Naive B cell (primary cell): ENCODE data around the gene DCAF4. TPM values are rescaled to one million over a fixed set of nuclear protein-coding genes. Genes with fewer than 3 reads are reported as not detected.

Source experiments
- ATAC-seq, 2 donors: fragments of 150-1000 bp; cut with Tn5 transposase; 2 replicates each; pipeline ENCODE4 v1.10.0; 2021; ENCODE audit warnings: low read depth in 2 of 2, mild to moderate bottlenecking in 2 of 2, moderate library complexity in 2 of 2
- DNase-seq: peaks from one replicate; pipeline ENCODE4 v3.0.0; 2022
- H3K27ac Mint-ChIP-seq, 6 donors: one replicate each; pipeline ENCODE4 v1.8.0; 2020 to 2022; ENCODE audit warnings: mild to moderate bottlenecking in 6 of 6, mixed read lengths in 6 of 6, moderate library complexity in 5 of 6, inconsistent platforms in 2 of 6
- H3K27me3 Mint-ChIP-seq, 3 donors: one replicate each; pipeline ENCODE4 v1.8.0; 2021 to 2022; ENCODE audit warnings: mixed read lengths in 3 of 3, mild to moderate bottlenecking in 1 of 3
- H3K36me3 Mint-ChIP-seq, 2 donors: one replicate each; pipeline ENCODE4 v1.8.0; 2020 to 2022; ENCODE audit warnings: mixed read lengths in 2 of 2, inconsistent platforms in 1 of 2, mild to moderate bottlenecking in 1 of 2
- H3K4me1 Mint-ChIP-seq, 3 donors: one replicate each; pipeline ENCODE4 v1.8.0; 2020 to 2022; ENCODE audit warnings: mixed read lengths in 3 of 3, inconsistent platforms in 1 of 3, mild to moderate bottlenecking in 1 of 3, moderate library complexity in 1 of 3
- H3K4me3 Mint-ChIP-seq, 8 donors: one replicate each; pipeline ENCODE4 v1.8.0; 2020 to 2022; ENCODE audit warnings: mild to moderate bottlenecking in 8 of 8, mixed read lengths in 8 of 8, moderate library complexity in 8 of 8, inconsistent platforms in 2 of 8
- H3K9me3 Mint-ChIP-seq, 7 donors: one replicate each; pipeline ENCODE4 v1.8.0; 2020 to 2022; ENCODE audit warnings: mixed read lengths in 7 of 7, mild to moderate bottlenecking in 5 of 7, inconsistent platforms in 2 of 7, moderate library complexity in 1 of 7
- polyA plus RNA-seq, 6 donors: library from polyadenylated mRNA; unstranded; fragments of 300-500 nt; fragmentation: Illumina TruSeq; gene quantifications; one replicate each; pipeline ENCODE4 v1.2.3, GENCODE V29; 2021; ENCODE audit warnings: low read depth in 6 of 6

The DCAF4 gene, protein sequence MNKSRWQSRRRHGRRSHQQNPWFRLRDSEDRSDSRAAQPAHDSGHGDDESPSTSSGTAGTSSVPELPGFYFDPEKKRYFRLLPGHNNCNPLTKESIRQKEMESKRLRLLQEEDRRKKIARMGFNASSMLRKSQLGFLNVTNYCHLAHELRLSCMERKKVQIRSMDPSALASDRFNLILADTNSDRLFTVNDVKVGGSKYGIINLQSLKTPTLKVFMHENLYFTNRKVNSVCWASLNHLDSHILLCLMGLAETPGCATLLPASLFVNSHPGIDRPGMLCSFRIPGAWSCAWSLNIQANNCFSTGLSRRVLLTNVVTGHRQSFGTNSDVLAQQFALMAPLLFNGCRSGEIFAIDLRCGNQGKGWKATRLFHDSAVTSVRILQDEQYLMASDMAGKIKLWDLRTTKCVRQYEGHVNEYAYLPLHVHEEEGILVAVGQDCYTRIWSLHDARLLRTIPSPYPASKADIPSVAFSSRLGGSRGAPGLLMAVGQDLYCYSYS
- polyA plus RNA-seq: 10 to 100 TPM; 11.9 to 19.0 (median 13.3) TPM

DNA sequence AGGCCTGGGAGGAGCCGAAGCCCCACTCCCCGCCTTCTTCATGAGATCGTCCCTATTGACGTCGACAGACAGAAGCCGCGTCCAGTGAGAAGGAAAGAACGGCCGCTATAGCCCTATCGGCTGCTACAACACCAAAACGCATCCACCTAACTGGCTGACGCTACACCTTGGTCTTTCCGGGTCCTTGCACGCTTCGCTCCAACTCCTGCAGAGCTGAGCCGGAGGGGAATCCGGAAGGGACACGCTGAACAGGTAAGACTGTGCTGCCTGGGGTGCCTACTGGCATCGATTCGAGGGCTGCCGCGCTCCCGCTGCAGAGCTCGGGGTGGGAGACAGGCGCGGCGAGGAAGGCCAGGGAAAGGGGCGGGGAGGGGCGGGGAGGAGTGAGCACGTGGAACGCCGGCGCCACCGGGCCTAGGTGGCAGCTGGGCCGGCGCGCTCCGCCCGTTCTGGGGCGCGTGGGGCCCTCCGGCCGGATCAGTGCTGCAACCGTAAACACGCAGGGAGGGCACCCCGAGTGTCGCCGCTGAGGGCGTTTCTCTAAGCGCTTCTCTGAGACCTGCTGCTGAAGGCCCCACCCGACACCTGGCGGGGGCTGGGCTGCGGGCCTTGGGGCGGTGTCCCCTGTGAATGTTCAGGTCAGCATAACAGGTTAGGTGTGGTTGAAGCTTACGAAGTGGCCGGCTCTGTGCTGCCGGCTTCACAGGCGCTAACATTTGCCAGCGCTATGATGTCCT lies at the start of gene DCAF4:
Gene DCAF4 (plus strand): TSS at position 173 of the 737 bp plus-strand sequence. CDS start 11,515 bp downstream, outside the sequence.
- Mint-ChIP-seq H3K27me3 (peaks cover 0 to 9% (median 8%) of the 10 kb centered on the region in 3 donors), H3K36me3 (no peaks in the 10 kb centered on the region), H3K4me1 (peaks cover 11 to 35% (median 16%) of the 10 kb centered on the region in 3 donors), H3K9me3 (no peaks in the 10 kb centered on the region), H3K27ac (peak within 1 kb of the TSS; percentile 96 to 100 (median 98)), H3K4me3 (peak within 1 kb of the TSS; percentile 89 to 99 (median 96))
- DNase-seq (peak; percentile 94), ATAC-seq (peak; percentile 83 to 88)

DNA sequence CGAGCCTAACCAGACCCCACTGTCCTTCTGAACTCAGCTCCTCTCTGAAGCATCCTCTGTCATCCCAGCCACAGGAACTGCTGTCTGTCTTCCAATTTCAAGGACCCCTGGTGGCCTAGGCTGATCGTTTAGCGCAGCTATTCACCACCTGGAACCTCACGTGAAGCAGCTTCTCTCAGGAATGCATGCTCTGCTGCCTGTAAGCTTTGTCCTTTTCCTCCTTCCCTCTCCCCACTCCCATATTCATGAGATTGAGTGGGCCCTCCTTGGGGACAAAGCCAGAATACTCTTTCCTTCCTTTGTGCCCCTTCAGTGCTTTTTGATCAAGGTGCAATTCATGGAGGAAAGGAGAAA lies 49.6 kb upstream of the DCAF4 start:
- ATAC-seq: no peak
- H3K27ac Mint-ChIP-seq: peak overlapping the region in 4 of 6 donors; percentile 38 to 92 (median 68)
- H3K4me1 Mint-ChIP-seq: peaks cover 32 to 55% (median 46%) of the 10 kb centered on the region in 3 donors
- H3K9me3 Mint-ChIP-seq: peaks cover 5 to 12% (median 9%) of the 10 kb centered on the region in 7 donors
- H3K4me3 Mint-ChIP-seq: peak overlapping the region in 1 of 8 donors; percentile 35
- no peaks in the 10 kb centered on the region for H3K27me3 Mint-ChIP-seq
- no peak for DNase-seq
- peaks cover 10 to 14% of the 10 kb centered on the region in 2 donors for H3K36me3 Mint-ChIP-seq

DNA sequence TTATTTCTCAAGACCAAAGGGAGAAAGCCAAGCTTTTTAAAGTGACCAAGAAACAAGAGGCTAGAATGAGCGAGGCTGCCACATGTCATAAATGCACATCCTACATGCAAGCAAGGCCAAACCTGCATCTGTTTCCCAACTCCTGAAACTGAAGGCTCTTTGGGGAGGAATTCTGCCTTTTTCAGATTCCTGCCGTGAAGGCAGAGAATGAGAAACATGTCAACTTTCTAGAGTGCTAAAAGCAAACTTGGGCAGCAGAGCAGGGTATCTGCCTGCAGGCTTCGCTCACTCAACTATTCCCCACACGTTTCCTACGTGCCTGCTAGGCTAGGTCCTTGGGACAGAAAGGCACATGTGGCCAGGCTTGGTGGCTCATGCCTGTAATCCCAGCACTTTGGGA lies 47.5 kb upstream of the DCAF4 start:
- H3K4me3 Mint-ChIP-seq: no peak overlapping the region
- peaks cover 36 to 67% (median 53%) of the 10 kb centered on the region in 3 donors for H3K4me1 Mint-ChIP-seq
- DNase-seq: no peak
- peaks cover 0 to 8% (median 6%) of the 10 kb centered on the region in 7 donors for H3K9me3 Mint-ChIP-seq
- no peak for ATAC-seq
- H3K27ac Mint-ChIP-seq: no peak overlapping the region
- peaks cover 10 to 18% of the 10 kb centered on the region in 2 donors for H3K36me3 Mint-ChIP-seq
- no peaks in the 10 kb centered on the region for H3K27me3 Mint-ChIP-seq

DNA sequence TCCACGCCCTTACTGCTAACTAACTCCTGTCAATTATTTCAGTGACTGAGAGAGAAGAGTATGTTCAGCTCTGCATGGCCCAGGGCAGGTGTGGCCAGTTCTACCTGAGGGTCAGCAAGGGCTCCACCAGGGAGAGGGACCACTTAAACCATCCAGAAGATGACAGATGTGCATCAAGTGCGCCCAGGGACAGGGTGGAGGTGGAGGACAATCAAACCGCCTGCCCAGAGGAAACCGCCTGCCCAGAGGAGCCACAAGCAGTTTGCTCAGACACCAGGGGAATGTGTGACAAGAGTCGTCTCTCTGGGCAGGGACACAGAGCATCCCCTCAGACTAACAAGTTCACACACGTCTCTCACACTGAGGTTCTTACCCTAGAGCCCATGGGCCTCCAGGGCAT lies 46.8 kb upstream of the DCAF4 start:
- Mint-ChIP-seq H3K27me3 (no peaks in the 10 kb centered on the region), H3K9me3 (peaks cover 0 to 7% (median 5%) of the 10 kb centered on the region in 7 donors)

DNA sequence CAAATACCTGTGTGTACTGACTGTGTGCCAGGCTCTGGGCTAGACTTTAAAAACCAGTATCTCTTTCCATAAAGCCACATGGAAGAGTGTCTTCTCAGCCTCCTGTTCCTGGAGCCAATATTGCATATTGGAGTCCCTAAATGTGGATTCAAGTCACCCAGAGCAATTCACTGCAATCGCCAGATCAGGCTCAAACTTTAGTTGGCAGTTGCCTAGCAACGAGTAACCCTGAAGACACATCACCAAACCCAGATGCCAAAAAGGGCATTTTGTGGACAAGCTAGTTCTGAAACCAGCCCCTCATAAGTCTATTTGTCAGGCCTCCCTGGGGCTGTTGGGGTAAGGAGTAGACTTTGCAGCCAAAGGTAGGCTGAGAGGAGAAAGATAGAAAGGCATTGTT lies 46.1 kb upstream of the DCAF4 start:
- Mint-ChIP-seq H3K27me3 (no peaks in the 10 kb centered on the region), H3K4me3 (no peak overlapping the region), H3K27ac (no peak overlapping the region), H3K4me1 (peaks cover 32 to 67% (median 51%) of the 10 kb centered on the region in 3 donors), H3K36me3 (peaks cover 0 to 10% of the 10 kb centered on the region in 2 donors), H3K9me3 (peaks cover 0 to 2% (median 0%) of the 10 kb centered on the region in 7 donors)
- ATAC-seq (no peak), DNase-seq (no peak)

More for the DNA sequence above, 46.8 kb upstream of the DCAF4 start:
- no peak for DNase-seq
- no peak for ATAC-seq
- peaks cover 7 to 15% of the 10 kb centered on the region in 2 donors for H3K36me3 Mint-ChIP-seq
- H3K4me3 Mint-ChIP-seq: no peak overlapping the region
- H3K27ac Mint-ChIP-seq: no peak overlapping the region
- peaks cover 40 to 73% (median 55%) of the 10 kb centered on the region in 3 donors for H3K4me1 Mint-ChIP-seq

DNA sequence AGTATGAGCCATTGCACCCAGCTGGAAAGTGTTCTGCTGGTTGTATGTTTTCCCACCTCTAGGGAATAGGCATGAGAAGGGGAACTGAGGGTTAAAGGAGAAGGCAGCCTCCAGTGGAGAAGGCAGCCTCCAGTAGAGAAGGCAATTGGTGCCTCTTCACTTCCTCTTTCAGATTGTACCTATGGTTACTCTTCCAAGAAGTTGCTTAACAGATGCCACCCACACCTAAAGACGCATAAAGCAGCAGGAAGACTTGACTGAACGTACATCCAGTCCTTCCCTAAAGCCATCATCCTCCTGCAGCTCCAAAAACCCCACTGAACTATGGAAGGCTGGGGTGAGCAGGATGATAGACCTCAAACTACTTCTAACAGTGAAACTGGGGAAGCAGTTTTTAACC lies 45.4 kb upstream of the DCAF4 start:
- Mint-ChIP-seq H3K27ac (peak overlapping the region in 2 of 6 donors; percentile 10 to 46), H3K27me3 (no peaks in the 10 kb centered on the region), H3K4me1 (peaks cover 27 to 62% (median 44%) of the 10 kb centered on the region in 3 donors), H3K4me3 (peak overlapping the region in 1 of 8 donors; percentile 22), H3K36me3 (peaks cover 4 to 10% of the 10 kb centered on the region in 2 donors), H3K9me3 (peaks cover 0 to 2% (median 0%) of the 10 kb centered on the region in 7 donors)
- DNase-seq: no peak
- ATAC-seq: peak in 1 of 2 donors; percentile 58

DNA sequence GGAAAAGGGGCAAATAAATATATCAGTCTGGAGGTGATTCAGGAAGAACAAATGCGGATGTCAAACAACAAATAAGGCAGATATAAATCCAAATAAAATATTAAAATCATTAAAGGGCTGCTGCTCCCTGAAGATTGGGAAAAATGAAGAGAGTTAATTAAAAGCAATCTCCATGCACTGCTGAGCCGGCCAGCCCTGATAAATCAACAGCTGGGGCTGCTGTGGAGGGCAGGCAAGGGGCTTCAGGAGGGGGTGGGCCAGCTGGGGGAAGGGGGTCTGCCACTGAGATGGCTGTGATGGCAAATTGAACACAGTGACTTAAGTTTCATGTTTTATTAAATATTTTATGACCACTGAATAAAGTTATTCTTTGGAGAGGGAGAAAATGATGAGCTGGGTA lies 44.7 kb upstream of the DCAF4 start:
- Mint-ChIP-seq H3K4me1 (peaks cover 21 to 62% (median 41%) of the 10 kb centered on the region in 3 donors), H3K4me3 (peak overlapping the region in 2 of 8 donors; percentile 21 to 27), H3K27ac (peak overlapping the region in 2 of 6 donors; percentile 44 to 68), H3K27me3 (no peaks in the 10 kb centered on the region), H3K9me3 (peaks cover 0 to 5% (median 0%) of the 10 kb centered on the region in 7 donors), H3K36me3 (peaks cover 10 to 11% of the 10 kb centered on the region in 2 donors)
- DNase-seq (no peak), ATAC-seq (no peak)

DNA sequence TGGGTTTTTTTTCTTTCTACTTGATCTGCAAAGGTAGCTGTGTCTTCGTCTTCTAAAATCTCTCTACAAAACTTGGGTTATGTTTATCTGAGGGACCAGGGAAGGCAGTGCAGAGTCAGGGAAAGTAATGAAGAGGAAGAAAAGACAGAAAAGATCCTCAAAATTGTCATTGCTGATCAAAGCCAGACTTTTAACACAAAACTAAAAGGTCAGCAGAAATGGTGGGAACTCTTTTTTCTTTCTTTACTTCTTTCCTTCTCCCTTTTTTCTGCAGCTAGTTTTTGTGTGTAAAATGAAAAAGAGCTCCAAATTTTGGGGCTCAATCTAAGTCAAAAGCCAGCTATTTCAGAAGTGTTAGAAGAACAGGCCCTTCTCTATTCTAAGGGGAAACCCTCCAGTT lies 44.2 kb upstream of the DCAF4 start:
- Mint-ChIP-seq H3K9me3 (peaks cover 0 to 5% (median 0%) of the 10 kb centered on the region in 7 donors), H3K4me3 (peak overlapping the region in 1 of 8 donors; percentile 44), H3K27me3 (no peaks in the 10 kb centered on the region), H3K27ac (no peak overlapping the region), H3K4me1 (peaks cover 18 to 58% (median 36%) of the 10 kb centered on the region in 3 donors), H3K36me3 (peaks cover 11 to 15% of the 10 kb centered on the region in 2 donors)
- DNase-seq (no peak), ATAC-seq (no peak)

DNA sequence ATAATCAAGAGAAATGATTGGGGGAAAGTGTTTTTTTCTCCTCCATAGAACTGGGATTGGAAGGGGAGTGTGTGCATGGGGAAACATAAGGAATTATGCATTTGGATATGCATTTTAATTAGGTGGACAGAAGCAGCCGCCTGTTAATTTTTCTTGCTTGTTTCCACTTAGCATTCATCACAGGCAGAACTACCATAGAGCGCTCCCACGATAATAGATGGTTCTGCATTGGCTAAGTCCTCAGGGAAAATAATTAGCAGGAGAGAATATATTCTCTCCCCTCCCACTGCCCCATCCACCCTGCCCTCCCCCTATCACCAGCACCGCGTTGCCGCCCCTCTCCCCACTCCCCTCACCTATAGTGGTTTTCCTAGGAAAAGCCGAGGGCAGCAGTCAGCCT lies 43.8 kb upstream of the DCAF4 start:
- Mint-ChIP-seq H3K4me1 (peaks cover 20 to 58% (median 36%) of the 10 kb centered on the region in 3 donors), H3K27me3 (no peaks in the 10 kb centered on the region), H3K4me3 (peak overlapping the region in 1 of 8 donors; percentile 25), H3K9me3 (peaks cover 0 to 5% (median 0%) of the 10 kb centered on the region in 7 donors), H3K27ac (no peak overlapping the region), H3K36me3 (peaks cover 15 to 20% of the 10 kb centered on the region in 2 donors)
- DNase-seq (no peak), ATAC-seq (no peak)

DNA sequence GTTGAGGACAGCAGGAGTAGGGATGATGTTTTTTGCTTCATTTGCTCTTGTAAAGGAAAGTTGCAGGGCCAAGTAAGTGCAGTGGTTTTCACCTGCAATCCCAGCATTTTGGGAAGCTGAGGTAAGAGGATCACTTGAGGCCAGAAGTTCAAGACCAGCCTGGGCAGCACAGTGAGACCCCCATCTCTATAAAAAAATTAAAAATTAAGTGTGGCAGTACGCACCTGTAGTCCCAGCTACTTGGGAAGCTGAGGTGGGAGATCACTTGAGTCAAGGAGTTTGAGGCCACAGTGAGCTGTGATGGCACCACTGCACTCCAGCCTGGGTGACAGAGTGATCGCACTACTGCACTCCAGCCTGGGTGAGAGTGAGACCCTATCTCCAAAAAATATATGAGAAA lies 43.2 kb upstream of the DCAF4 start:
- ATAC-seq: no peak
- no peaks in the 10 kb centered on the region for H3K27me3 Mint-ChIP-seq
- H3K36me3 Mint-ChIP-seq: peaks cover 17 to 22% of the 10 kb centered on the region in 2 donors
- H3K27ac Mint-ChIP-seq: no peak overlapping the region
- peaks cover 22 to 58% (median 31%) of the 10 kb centered on the region in 3 donors for H3K4me1 Mint-ChIP-seq
- H3K4me3 Mint-ChIP-seq: no peak overlapping the region
- no peak for DNase-seq
- H3K9me3 Mint-ChIP-seq: peaks cover 0 to 5% (median 1%) of the 10 kb centered on the region in 7 donors

DNA sequence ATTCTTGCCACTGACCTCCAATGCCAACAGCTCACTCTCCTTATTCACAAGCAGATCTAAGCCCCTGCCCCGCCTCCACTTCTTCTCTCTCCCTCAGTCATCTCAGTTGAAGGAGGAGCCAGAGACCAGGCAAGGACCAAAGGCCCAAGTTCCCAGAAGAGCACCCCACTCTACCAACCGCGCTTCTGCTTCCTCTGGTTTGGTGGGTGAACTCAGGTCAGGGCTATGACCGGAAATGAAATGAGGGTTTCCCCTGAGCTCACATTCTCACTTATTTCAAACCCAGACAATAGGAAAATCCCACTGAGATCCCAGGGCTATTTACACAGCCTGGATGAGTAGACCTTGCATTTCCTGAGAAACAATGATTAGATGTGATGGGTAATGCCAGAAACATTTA lies 42.3 kb upstream of the DCAF4 start:
- ATAC-seq: no peak
- DNase-seq: no peak
- no peaks in the 10 kb centered on the region for H3K27me3 Mint-ChIP-seq
- H3K36me3 Mint-ChIP-seq: peaks cover 14 to 26% of the 10 kb centered on the region in 2 donors
- peak overlapping the region in 1 of 6 donors; percentile 49 for H3K27ac Mint-ChIP-seq
- peaks cover 26 to 62% (median 32%) of the 10 kb centered on the region in 3 donors for H3K4me1 Mint-ChIP-seq
- H3K9me3 Mint-ChIP-seq: peaks cover 0 to 5% (median 2%) of the 10 kb centered on the region in 7 donors
- peak overlapping the region in 1 of 8 donors; percentile 47 for H3K4me3 Mint-ChIP-seq

DNA sequence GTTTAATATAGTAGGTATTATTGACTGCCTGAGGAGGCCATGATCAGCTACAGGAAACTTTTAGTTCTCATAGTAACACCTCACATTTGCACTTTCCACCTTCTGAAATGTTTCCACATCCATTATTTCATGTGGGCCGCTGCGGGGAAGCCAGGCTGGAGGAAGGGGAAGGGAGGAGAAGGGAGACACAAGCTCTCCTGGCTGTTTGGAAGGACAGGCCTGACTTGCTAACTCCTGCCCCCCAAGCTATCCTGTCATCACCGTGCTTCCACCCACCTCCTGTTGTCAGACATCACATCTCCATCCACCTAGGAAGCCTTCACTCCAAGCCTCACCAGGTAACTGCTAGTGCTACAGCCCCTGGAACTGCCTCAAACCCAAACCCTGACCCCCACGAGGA lies 41.9 kb upstream of the DCAF4 start:
- H3K4me3 Mint-ChIP-seq: no peak overlapping the region
- peaks cover 26 to 58% (median 30%) of the 10 kb centered on the region in 3 donors for H3K4me1 Mint-ChIP-seq
- no peaks in the 10 kb centered on the region for H3K27me3 Mint-ChIP-seq
- H3K36me3 Mint-ChIP-seq: peaks cover 11 to 26% of the 10 kb centered on the region in 2 donors
- ATAC-seq (no peak), DNase-seq (no peak)
- no peak overlapping the region for H3K27ac Mint-ChIP-seq
- H3K9me3 Mint-ChIP-seq: peaks cover 0 to 5% (median 2%) of the 10 kb centered on the region in 7 donors

DNA sequence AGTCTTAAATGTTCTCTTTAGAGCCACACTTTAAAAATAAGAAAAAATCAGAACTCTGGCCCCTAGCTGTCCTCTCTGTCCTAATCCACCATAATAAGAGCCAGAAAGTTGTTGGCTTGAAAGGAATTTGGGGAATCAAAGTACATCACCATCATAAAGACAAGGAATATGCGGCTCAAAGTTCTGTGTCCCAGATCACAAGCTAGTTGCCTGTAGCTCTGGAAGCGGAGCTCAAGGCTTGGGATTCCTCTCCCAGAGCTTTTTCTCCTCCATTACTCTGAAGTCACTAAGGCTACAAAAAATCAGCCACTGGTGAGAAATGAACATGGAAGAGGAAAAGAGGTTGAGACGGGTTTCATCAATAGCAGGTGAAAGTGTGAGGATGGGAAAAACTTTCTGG lies 38.8 kb upstream of the DCAF4 start:
- Mint-ChIP-seq H3K27ac (peak overlapping the region in 1 of 6 donors; percentile 29), H3K27me3 (no peaks in the 10 kb centered on the region)

More for the DNA sequence above, 38.8 kb upstream of the DCAF4 start:
- DNase-seq (no peak), ATAC-seq (no peak)
- Mint-ChIP-seq H3K4me1 (peaks cover 36 to 52% (median 36%) of the 10 kb centered on the region in 3 donors), H3K9me3 (peaks cover 0 to 5% (median 2%) of the 10 kb centered on the region in 7 donors), H3K36me3 (peaks cover 11 to 26% of the 10 kb centered on the region in 2 donors), H3K4me3 (no peak overlapping the region)
